ENCODE data around the gene LRMDA.
"Not testable (repeated sequence)": the region's sequence is repeated elsewhere in the genome, so short reads cannot be mapped to it uniquely, and the experiment has no call there.

Gene LRMDA

DNA sequence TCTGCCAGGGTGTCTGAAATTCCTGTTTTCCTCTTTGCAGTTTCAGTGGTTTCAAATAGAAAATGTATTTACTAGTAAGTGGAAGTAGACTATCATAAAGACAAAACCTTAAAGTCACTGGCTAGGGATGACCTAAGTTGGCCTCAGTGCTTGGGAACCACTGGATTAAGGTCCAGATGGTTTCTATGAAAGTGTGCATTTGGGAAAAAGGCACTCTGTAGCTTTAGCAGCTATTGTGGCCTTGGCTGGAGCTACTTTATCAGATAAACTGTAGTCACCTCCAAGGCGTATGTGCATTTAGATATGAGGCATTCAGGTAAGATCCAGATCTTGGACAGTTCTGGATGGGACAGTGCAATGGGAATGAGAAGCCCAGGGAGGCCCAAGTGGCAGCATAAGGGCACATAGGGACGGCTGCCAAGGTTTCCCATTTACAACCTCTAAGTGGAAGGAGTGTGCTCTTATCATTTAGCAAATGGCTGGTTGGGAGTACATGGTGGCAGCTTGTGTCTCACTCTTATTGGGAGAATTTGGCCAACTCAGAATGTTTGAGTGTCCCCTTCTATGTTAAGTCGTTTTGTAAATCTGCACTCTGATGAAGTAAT lies 185.6 kb downstream of the LRMDA start:
- DNase-seq = no peak

DNA sequence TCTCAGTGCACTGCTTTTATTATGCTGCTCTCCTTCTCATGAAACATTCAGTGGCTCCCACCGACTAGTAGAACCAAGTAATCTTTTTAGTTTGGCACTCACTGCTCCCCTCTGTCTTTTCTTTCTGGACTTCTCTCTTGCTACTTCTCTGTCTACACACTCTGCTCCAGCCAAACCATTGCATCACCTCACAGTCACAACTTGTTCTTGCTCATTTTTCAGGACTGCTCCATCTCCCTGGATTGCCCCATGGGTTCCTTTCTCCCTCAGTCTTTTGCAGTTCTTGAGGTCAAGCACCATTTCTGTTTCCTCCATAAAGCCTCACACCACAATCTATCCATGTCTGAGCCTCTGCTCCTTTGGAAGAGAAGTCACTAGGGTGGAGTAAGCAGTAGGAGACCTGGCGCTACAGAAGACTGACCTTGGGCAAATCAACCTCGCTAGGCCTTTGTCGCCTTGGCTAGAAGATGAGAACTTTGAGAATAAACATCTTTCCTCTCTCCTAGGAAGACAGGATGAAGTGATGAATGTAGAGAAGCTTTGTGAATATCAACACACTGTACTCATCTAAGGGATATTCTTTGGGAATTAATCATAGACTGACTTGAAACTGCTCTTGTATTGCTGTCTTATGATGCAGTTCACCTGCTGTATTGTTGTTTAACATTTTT lies 186.2 kb downstream of the LRMDA start:
- no peak for DNase-seq

DNA sequence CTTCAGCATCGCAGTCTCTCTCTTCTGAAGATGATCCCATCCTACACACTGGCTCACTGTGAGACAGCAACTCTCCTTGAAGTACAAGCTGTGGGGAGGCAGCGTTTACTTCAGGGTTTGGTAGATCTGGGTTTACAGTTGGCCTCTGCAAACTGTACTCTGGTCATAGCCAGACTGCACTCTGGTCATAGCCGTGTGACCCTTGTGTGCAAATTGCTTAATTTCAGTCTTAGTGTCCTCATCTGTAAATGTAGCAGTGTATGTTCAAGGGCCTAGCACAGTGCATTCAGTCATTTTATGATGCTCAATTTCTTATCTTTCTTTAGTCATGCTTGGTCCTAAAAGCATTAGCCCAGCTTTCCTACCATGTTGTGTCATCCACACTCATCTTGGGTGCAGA lies 188.2 kb downstream of the LRMDA start:
- no peak for DNase-seq

DNA sequence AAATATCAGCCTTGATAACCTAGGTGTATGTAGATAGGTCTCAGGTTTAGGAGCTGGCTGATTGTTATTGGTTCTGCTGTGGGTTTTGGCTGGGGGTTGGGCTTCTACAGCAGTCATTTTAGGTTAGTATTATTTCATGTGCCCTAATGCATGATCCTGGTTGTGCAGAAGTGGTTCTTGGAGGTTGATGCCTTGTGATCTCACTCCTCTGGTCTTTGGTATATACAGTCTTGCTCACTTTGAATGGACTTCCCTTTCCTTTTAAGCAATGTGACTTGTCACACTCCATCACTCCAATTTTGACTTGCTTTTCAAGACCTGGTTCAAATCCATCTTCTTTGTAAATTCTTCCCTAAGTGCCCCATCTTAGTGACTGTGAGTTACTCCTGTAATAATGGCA lies 188.9 kb downstream of the LRMDA start:
- no peak for DNase-seq

DNA sequence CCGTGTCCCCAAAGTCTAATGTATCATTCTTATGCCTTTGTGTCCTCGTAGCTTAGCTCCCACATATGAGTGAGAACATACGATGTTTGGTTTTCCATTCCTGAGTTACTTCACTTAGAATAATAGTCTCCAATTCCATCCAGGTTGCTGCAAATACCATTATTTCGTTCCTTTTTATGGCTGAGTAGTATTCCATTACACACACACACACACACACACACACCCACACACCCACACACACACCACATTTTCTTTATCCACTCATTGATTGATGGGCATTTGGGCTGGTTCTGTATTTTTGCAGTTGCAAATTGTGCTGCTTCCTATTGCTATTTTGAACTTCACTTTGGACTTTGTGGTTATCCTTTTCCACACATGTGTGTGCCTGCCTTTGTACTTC lies 189.6 kb downstream of the LRMDA start:
- not testable (repeated sequence) for DNase-seq

DNA sequence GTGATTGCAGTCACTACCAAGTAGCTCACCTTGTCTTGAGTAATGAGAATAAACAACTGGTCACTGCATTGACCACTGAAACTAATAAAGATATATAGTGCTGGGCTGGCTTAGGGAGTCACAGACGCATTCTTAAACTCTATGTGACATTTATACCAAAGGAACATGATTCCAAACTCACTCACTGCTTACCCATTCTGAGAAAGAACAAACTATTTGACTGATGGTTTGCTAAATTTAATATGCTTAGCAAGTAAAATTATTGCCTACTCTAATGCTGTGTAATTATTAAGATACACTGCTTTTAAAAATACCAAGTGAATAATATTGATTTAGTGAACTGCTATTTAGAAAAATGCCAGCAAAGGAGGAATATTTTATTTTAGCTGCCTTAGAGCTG lies 191.1 kb downstream of the LRMDA start:
- DNase-seq = no peak

DNA sequence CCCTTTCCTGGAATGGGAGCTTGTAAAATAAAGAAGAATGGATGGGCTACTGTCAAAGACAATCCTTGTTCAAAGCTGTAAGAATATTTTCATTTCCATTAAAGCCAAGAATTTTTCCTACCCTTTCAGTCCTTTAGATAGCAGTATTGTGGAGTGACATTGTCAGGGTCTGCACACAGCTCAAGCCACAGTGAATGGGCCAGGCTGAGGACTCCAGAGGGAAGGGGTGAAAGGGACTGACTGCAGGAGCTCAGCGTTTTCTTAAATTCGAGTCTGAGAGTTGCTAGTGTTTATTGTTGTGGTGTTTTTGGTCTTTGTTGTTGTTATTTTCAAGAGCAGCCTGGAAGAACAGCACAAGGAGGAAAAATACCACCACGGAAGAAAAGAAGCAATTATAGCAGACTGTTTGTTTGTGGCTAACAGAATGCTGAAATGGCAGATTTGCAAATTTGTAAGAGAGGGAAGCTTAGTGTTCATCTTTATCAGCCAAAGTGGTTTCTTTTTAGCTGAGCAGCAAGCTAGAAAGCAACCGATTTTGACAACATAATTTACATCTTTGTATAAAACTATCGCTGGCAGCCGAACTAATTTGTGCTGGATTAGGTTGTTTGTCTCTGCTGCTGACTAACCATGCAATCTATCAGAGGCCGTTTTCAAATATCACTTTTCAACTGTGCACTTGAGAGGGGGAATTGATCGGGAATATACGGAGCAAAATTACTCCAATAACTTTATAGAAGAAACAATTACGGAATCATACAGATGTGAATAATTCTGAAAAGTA lies 192.1 kb downstream of the LRMDA start:
- no peak for DNase-seq

DNA sequence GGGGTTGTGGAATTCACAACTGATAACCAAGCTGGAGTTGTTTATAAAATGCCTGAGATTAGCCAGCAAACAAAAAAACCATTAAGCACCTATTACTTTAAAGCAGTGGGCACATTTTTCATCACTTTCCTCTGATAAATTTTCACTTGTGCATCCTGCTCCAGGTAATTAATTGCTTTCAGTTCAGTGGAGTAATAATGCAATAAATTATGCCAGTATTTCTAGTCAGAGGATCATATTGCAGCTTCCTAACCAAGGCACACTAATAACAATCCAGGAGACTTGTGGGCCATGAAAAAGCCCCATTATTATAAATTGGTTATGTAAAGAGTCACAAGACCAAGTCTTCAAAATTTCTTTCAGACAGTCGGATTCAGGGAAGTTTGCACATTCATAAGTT lies 193.2 kb downstream of the LRMDA start:
- no peak for DNase-seq

DNA sequence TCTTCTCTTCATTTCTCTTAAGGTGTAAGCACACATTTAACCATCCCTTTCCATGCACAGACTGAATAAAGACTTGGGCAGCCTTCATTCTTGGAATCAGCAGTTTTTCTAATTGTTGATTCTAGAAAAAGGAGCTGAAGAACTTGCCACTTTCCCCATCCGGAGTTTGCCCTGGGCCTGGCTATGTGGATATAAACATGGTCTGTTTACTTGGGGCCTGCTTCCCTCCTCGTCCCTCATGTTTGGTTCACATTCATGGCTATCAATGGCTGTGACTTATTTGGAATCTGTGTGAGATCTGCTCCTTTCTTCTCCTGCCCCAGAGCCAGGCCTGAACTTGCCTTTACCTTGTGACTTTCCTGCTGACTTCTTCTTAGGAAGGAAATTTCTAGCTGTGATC lies 199.3 kb downstream of the LRMDA start:
- DNase-seq = no peak

DNA sequence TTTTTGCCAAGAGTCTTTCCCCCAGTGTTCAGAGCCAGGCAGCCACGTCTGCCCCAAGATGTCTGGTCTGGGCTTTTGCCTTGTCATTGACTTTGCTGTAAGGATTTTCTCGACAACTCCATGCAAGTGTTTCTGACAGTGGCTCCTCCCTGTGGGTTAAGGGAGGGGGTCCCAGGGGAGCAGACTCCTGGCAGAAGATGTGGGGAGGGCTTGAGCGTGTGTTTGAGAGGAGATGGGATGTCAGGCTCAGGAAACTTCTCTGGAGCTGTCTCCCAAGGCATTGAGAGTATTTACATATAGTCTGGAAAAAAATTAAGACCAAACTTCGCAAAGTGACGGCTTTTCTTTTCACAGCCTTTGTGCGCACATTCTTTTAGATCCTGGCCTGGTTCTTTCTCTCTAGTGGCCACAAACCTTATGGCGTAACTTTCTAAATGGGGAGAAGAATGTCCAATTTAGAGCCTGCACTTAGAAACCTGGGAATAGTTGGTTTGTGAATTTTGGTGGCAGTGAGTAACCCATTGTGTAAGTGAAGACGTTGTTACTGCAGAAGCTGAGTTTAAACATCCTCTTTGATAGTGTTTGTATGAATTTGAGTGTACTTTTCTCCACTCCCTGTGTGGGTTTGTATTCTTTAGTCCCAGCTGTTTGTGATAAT lies 201.5 kb downstream of the LRMDA start:
- DNase-seq = no peak

DNA sequence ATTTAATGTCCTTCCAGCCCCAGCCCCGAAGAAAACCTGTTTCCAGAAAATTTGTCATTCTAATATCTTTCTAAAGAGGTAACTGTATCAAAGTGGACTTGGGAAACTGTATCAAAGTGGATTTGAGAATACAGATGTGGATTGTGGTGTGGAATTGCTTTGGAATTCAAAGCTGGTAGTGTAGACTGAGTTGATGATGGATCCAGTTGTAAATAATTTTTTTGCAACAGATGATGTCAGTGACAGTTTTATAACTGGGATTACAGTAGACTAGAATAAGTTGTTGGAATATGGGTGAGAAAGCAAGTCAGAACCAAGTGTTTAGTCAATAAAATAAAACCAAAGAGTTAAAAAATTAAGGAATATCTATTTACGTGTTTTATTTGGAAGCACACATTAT lies 202.1 kb downstream of the LRMDA start:
- no peak for DNase-seq

DNA sequence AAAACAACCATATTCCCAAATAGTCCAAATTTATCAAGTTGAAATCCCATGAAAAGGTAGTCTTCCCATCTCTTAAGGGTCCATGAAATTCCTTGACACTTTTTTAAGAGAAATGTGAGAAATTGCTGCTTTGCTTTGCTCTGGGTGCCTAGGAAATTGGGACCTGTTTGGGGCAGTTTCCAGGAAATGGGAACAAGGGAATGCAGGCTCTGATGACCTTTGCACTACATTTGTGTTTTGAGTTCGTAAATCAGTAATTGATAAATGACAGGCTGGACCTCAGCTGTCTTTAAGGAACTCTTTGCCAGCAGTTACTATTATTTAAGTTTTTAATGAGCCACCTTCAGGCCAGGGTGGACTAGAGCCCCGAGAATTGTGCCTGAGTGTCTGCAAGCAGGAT lies 203.5 kb downstream of the LRMDA start:
- no peak for DNase-seq

DNA sequence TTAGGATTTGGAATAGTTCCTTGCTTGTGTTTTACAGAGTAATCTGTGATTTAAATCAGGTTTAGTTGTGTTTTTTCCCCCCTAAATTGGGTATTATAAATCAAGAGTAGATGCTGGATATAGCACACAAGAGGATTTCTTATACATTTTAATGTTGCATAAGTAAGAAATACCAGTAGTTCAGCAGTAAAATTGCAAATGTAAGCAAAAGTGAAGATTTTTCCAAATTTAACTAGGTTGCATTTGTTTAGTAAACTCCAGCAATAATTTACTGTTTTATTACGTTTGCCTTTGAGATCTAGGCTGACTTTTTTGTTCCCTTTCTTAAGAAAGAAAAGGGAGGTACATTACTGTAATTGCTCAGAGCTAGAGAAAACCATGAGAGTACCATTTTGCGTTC lies 207.3 kb downstream of the LRMDA start:
- DNase-seq = no peak

DNA sequence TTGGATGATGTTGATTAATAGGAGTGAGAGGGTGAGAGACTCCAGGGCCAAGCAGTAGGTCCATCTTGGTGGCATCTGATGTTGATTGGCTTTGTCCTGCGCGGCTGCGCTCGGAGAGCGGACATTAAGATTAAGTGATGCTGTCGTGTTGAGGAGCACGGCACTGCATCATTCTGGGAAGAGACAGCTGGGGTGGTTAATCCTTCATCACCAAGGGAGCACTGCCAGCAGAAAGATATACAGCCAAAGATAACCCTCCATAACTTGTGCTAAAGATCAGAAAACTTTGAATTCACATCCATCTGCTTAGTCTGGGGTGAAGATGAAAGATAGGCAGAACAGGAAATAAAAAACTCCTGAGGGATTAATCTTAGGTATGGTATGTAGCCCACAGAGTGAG lies 208.3 kb downstream of the LRMDA start:
- no peak for DNase-seq

DNA sequence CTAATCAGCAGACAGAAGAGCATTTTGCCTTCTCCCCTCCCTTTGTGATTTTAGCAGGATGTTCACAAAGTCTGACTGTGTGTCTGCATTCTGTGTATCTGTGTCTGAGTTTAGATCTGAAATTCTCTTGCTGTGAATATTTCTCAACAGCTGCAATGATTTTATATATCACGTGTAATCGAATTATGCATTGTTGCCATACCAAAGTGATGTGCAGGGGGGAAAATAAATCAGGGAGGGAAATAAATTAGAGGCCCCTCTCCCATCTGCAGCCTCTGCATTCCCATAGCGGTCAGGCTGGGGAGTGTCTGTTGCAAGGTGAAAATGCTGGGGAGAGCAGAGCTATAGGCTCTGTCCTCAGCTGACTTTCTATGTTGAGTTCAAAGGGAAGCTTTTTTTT lies 209.0 kb downstream of the LRMDA start:
- no peak for DNase-seq

DNA sequence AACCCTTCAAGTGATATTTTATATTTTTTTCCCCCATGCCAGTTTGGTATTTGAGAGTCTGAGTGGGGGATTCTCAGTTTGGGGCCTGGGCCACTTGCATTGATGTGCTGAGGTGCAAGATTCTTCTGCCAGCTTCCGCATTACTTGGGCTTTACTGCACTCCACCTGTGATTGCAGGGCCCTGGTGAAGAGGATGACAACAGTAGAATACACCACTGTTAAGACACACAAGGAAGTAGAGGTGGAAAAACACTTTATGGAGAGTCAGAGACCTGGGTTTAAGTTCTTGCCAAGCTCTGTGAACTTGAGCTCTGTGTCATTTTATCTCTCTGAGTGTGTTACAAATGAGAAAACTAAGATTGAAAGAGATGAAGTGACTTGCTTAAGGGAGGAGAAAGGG lies 209.4 kb downstream of the LRMDA start:
- no peak for DNase-seq

DNA sequence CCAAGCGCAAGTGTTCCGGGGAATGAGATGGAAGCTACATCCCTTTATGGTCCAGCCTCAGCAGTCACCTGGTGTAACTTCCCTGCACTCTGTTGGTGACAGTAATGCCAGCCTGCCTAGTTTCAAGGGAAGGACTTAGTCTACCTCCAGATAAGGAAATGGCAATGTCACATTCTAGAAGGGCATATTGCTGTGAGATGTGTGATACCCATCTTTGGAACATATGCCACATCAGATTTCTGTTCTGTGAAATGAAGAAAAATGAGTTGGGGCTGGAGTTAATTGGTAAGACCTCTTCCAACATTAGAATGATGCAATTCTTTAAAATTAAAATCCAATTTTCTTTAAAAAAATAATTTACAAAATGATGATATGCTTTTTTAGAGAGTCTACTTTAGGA lies 212.0 kb downstream of the LRMDA start:
- DNase-seq = no peak

DNA sequence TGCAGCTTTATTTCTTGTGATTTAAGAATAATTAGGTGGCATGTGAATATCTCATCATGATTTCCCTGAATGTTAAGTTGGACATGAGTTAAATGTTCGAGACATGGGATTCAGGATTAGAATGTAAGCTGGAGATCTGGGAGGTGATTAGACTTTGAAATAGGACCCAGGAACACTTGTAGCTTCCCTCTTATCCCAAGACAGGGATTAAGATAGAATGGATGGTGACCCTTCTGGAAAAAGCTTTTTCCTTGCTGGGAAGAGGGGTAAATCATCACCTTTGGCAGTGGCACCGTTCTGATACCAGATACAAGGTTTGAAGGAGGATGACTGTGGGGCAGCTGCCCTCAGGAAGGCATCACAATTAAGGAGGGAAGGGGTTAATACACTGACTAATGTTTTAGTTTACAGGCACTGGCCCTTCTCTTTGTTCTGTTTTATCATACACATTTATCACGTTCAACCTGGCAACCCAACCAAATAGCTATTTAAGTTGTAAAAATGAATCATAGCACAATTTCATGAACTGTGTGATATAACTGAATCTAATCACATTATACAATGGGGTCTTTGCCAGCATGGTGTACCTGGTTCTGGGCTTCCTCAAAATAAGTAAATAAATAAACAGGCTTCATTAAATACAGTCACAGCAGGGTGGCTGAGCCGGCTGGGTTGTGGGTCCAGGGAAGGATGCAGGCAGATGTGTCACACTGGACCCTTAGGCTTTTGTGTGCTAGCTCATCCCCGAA lies 212.7 kb downstream of the LRMDA start:
- no peak for DNase-seq

DNA sequence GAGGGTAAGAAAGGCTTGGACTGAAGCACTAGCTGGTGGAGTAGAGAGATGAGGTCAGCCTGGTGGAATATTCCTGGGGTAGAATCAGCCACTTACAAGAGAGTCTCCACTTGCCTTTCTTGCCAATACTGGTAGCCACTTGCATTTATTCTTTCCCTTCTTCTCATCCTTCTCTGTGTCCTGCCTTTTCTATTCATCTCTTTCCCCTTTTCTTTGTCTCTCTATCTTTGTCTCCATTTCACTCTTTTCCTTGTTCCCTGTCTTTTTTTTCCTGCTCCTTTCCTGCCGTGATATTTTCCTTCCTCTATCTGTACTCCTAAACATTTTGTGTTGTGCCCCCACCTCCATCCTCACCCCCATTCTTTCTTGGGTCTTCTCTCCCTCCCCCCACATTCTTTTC lies 214.3 kb downstream of the LRMDA start:
- no peak for DNase-seq

DNA sequence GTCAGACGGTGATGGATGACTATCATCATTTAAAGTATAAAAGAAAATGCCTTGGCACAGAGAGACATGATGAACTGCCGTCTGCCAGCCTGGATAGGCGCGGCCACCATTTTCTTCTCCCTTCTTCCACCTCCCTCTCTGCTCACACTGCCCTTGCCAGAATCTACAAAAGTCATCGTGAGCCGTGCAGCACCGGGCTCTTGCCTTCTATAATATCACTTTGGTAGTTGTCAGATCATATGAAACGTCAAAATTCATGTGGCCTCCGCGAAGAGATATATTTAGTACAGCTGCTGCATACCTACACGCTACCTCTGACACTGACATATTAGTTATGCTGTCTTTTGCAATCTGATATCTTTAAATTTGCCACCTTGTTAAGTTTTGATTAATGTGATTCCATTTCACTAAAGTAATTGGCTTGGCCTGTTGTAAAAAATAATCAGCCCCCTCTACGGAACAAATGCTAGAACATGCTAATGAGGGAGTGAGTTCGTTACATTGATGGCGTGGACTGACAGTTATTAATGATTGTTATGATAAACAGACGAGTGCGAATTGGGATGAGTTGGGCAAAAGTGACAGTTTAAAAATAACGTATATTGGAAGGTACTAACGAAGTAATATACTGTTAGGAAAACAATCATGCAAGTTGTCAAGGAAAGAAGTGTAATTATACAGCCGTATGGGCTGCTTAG lies 214.9 kb downstream of the LRMDA start:
- no peak for DNase-seq

DNA sequence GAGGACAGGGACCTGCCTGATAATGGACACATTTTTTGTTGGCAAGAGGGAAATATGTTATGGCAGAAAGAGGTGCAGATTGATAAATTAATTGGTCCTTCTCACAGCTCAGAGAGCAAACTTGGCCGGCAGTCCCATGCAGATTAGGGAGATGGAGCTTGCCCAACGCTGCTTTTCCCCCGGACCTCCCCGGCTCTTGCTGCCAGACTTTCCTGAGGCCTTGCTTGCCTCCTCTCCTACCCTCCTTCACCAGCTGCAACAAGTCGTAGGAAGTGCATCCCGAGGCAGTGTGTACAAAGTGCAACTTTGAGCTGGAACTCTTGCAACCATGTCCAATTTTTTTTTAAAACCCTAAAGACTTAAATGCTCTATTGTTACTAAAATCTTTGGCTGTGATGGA lies 215.5 kb downstream of the LRMDA start:
- no peak for DNase-seq

DNA sequence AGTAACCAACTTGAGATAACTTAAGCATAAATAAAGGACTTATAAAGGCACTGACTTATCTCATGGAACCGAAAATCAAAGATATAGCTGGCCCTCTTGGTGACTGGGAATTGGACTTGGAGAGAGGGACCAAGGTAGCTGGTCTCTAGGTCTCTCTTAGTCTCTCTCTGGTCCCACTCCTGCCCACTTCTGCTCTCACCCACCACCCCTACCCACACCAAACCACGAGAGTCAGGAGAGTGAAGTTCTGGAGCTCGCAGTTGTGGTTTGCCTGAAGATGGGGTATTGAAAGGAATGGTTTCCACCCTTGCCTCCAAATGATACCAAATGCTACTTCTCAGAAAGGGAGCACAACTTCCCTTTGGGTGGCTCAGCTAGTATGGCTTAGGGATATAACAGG lies 216.3 kb downstream of the LRMDA start:
- DNase-seq = no peak

DNA sequence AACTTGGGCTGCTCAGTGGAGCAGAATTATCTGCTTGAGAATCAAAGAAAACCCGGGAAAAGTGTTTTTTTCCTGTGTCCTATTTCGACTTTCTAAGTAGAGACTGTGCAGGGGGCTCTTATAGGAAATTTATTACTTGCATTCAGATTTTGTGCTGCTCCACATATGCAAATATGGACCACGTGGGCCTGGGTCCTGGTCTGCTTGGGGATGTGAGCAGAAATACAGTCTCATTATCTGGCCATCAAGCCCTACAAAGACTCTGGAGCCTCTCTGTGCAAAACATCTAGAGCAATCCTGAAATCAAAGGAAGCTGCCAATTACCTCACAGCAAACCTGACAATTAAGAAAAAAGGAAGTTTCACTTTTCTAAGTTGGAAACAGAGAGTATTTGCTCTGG lies 216.9 kb downstream of the LRMDA start:
- no peak for DNase-seq
